Suppressor macrophage treated with lipopolysaccharide for 4 hours (primary cell): ENCODE results near the gene FNIP1.
"Not testable (repeated sequence)": the region's sequence is repeated elsewhere in the genome, so short reads cannot be mapped to it uniquely, and the experiment has no call there.

ENCODE experiments used
- DNase-seq: peaks from one replicate; pipeline ENCODE4 v3.0.0-alpha.2; 2020

The FNIP1 gene

GRCh38 chr5:131635684-131636572 is 160.9 kb downstream of the FNIP1 start:
- DNase-seq, result peak; percentile 34

- DNase-seq, result peak; percentile 100
Observed at GRCh38 chr5:131634996-131635683, 161.7 kb downstream of the FNIP1 start, which contains the start of gene RAPGEF6. Gene RAPGEF6, minus strand, starts transcription at chr5:131635229. Its CDS starts 199 bp downstream, at chr5:131635030.

DNA sequence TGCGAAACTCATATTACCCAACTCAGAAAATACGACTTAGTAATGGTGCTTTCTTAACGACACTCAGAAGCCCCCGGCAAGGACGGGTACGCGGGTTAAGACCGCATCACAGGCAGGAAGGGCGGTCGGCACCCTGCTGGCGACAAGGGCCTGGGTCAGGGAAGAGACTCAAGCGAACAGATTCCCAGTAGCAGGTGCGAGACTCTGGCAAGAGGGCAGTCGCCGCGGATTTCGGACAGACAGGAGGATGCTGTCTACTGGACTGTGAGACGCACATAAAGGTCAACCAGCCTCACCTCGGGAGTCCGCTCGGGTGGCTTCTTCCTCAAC is 162.2 kb downstream of the FNIP1 start:
- peak; percentile 65 for DNase-seq

GRCh38 chr5:131634238-131634637 is 162.6 kb downstream of the FNIP1 start:
- no peak for DNase-seq

DNA sequence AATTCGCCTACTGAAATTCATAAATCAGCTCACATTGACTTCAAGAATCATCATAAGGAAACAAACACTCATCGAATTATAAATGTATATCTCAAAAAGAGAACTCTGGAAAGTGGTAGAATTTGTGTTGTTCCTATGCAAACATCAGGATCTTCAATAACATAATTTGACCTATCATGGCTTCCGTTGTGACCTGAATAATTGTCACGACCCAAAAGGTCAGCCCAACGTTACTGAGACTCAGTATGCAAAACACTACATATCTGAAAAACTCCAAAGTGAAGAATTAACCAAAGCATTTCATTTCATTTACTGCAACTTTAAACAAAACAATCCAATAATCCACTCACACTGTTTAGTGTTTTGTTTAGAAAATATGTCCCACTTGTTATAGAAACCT is 163.0 kb downstream of the FNIP1 start:
- peak; percentile 26 for DNase-seq

GRCh38 chr5:131630963-131631350 is 165.9 kb downstream of the FNIP1 start:
- DNase-seq, result no peak

GRCh38 chr5:131630208-131630962 is 166.4 kb downstream of the FNIP1 start:
- DNase-seq, result peak; percentile 21

DNA sequence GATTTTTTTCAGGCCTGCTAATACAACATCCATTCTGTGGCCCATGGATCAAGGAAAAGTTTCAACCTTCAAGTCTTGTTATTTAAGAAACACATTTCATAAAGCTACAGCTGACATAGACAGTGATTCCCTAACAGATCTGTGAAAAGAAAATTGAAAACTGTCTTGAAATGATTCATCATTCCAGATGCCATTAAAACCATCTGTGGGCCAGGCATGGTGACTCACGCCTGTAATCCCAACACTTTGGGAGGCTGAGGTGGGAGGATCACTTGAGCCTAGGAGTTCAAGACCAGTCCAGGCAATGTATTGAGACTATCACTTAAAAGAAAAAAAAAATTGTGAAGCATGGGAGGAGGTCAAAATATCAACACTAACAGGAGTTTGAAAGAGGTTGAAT is 167.8 kb downstream of the FNIP1 start:
- peak; percentile 23 for DNase-seq

GRCh38 chr5:131627207-131627865 is 169.5 kb downstream of the FNIP1 start:
- no peak for DNase-seq

- no peak for DNase-seq
Observed at GRCh38 chr5:131622633-131623032, 174.2 kb downstream of the FNIP1 start.

DNA sequence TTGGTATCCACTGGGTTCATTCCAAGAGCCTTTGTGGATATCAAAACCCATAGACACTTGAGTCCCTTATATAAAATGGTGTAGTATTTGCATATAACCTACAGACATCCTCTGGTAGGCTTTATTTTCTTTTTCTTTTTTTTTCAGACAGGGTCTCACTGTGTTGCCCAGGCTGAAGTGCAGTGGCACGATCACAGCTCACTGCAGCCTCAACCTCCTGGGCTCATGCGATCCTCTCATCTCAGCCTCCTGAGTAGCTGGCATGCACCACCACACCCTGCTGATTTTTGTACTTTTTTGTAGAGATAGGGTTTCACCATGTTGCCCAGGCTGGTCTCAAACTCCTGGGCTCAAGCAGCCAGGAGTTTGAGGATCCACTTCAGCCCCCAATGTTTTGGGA is 175.7 kb downstream of the FNIP1 start:
- not testable (repeated sequence) for DNase-seq

GRCh38 chr5:131619102-131619501 is 177.7 kb downstream of the FNIP1 start:
- DNase-seq, result no peak

GRCh38 chr5:131617140-131617822 is 179.5 kb downstream of the FNIP1 start:
- no peak for DNase-seq

DNA sequence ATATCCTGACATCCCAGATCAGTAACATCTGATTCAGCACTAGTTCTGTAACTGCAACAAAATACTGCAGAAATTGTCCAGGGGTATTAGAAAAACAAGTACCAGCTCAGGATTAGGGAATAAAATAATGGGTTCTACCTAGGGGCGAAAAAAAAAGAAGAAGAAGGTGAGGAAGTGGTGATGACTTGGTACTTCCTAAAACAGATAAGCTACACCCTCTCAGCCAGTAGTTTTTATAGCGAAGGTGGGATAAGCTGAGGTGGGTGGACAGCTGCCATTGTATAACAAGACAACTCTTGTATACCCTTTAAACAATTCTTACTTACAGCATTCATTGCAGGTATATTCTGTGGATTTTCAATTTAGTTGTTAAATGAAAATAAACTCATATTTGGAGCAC is 180.9 kb downstream of the FNIP1 start:
- DNase-seq, result no peak

- no peak for DNase-seq
Observed at GRCh38 chr5:131613423-131613822, 183.4 kb downstream of the FNIP1 start.

- DNase-seq, result no peak
Observed at GRCh38 chr5:131611064-131611381, 185.8 kb downstream of the FNIP1 start.

GRCh38 chr5:131610198-131611063 is 186.4 kb downstream of the FNIP1 start:
- no peak for DNase-seq

DNA sequence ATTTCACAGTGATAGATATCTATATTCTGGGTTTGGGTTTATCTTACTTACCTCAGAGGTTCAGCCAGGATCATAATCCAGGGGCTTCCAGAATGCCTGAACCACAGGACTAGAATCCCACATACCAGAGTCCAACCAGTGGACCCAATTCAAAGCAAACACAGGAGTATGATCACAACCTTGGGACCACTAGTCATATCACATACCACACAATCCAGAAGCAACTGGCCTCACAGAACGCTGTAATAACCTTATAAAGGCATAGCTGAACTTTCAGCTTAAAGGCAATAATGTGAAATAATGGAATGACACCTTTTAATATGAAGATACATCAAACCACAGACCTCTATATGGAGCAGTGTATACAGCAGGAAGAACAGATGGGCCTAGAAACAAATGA is 187.0 kb downstream of the FNIP1 start:
- no peak for DNase-seq

GRCh38 chr5:131608597-131608996 is 188.2 kb downstream of the FNIP1 start:
- no peak for DNase-seq

- no peak for DNase-seq
Observed at GRCh38 chr5:131607903-131608540, 188.8 kb downstream of the FNIP1 start.

GRCh38 chr5:131607418-131607817 is 189.4 kb downstream of the FNIP1 start:
- no peak for DNase-seq
